Vagina (tissue), 2 donors: ENCODE data around the gene ABCB10.

ENCODE experiments used
- POLR2A ChIP-seq, 2 donors: fragments of 450-650 bp; IDR thresholded peaks; one replicate each; pipeline ENCODE4 v1.6.1; 2017; ENCODE audit warnings: antibody characterized with exemption in 2 of 2, mild to moderate bottlenecking in 2 of 2, moderate library complexity in 2 of 2
- POLR2AphosphoS5 ChIP-seq, 2 donors: sonication (generic); formaldehyde crosslinking; IDR thresholded peaks; one replicate each; pipeline ENCODE4 v1.9.0; 2017; ENCODE audit warnings: antibody characterized with exemption in 2 of 2, mild to moderate bottlenecking in 2 of 2, low read depth in 1 of 2; ENCODE audit not compliant: insufficient read depth in 1 of 2
- TF ChIP-seq, protein P1 (sequence below), 3 experiments: fragments of 450-650 bp in 2 of 3; fragments of 200-600 bp in 1 of 3; sonication (generic) in 1 of 3; IDR thresholded peaks; one replicate each; pipeline ENCODE4 v1.5.1; 2017 to 2019; ENCODE audit warnings: antibody characterized with exemption in 3 of 3, mild to moderate bottlenecking in 2 of 3, moderate library complexity in 2 of 3

DNA sequence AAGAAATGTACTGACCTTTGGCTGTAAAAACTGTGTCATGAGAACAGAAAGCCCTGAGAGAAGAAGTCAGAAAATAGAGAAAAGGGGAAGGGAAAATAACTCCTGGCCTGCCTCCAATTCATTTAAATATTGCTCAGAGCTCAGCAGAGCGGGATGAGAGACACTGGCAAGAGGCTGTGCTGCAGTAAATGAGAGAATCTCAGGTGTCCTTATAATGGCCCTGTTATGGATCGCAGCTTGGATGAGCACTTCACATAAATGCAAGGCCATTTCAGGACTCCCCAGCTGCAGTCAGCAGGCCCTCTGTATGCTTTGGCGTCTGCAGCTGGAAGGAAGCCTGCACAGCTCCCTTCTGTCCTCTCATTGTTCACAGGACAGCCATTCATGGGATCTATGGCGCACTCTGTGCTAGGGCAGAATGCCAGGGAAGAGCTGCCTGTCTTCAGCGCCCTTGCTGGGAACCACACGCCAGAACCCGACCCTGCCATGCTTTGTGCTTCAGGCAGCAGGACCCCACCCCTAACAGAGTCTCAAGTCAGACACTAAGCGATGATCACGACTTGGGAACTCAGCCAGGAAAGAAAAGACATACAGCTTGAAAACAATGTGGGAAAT lies 20.7 kb upstream of the ABCB10 start:
- TF ChIP-seq, protein P1, sequence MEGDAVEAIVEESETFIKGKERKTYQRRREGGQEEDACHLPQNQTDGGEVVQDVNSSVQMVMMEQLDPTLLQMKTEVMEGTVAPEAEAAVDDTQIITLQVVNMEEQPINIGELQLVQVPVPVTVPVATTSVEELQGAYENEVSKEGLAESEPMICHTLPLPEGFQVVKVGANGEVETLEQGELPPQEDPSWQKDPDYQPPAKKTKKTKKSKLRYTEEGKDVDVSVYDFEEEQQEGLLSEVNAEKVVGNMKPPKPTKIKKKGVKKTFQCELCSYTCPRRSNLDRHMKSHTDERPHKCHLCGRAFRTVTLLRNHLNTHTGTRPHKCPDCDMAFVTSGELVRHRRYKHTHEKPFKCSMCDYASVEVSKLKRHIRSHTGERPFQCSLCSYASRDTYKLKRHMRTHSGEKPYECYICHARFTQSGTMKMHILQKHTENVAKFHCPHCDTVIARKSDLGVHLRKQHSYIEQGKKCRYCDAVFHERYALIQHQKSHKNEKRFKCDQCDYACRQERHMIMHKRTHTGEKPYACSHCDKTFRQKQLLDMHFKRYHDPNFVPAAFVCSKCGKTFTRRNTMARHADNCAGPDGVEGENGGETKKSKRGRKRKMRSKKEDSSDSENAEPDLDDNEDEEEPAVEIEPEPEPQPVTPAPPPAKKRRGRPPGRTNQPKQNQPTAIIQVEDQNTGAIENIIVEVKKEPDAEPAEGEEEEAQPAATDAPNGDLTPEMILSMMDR (IDR thresholded peaks at IDR 0.05): no peak
- no peak for TF ChIP-seq POLR2A (IDR thresholded peaks at IDR 0.05)
- no peak for TF ChIP-seq POLR2AphosphoS5 (IDR thresholded peaks at IDR 0.05; ENCODE audit: insufficient read depth in 1 of 2, low read depth in 1 of 2)
